Activated CD4-positive, alpha-beta T cell treated with anti-CD3 and anti-CD28 coated beads, Interleukin-2, amount 10 ng/mL, durations not matched to agents 24 days and 14 days (primary cell): Measurements from ENCODE around the gene TNFRSF1B. TPM values are rescaled to one million over a fixed set of nuclear protein-coding genes. Genes with fewer than 3 reads are reported as not detected.

Experiments used
- DNase-seq: peaks from one replicate; pipeline ENCODE4 v3.0.0; 2022
- H3K27ac Mint-ChIP-seq: one replicate; pipeline ENCODE4 v1.8.0; 2022; ENCODE audit warnings: mild to moderate bottlenecking, mixed read lengths
- H3K27me3 Mint-ChIP-seq: one replicate; pipeline ENCODE4 v1.8.0; 2022; ENCODE audit warnings: mixed read lengths
- H3K36me3 Mint-ChIP-seq: one replicate; pipeline ENCODE4 v1.8.0; 2022; ENCODE audit warnings: low read depth, mild to moderate bottlenecking, mixed read lengths
- H3K4me1 Mint-ChIP-seq: one replicate; pipeline ENCODE4 v1.8.0; 2021; ENCODE audit warnings: mixed read lengths
- H3K4me3 Mint-ChIP-seq: one replicate; pipeline ENCODE4 v1.8.0; 2022; ENCODE audit warnings: mild to moderate bottlenecking, moderate library complexity, mixed read lengths
- H3K9me3 Mint-ChIP-seq: one replicate; pipeline ENCODE4 v1.8.0; 2021; ENCODE audit warnings: mixed read lengths
- intact Hi-C: fragments of 100-400 bp; cut with micrococcal nuclease; formaldehyde crosslinking; loops from one replicate; pipeline ENCODE4 v1.15.1; 2023
- total RNA-seq: library from RNA; stranded (reverse); gene quantifications from 2 replicates; pipeline ENCODE4 v1.2.3, GENCODE V29; 2022

Gene TNFRSF1B
- total RNA-seq, result 145 TPM in 2 replicates

GRCh38 chr1:12166834-12167492 lies at the start of gene TNFRSF1B:
TSS of gene TNFRSF1B (plus strand) at chr1:12166991. CDS start at chr1:12167092, 101 bp downstream.
- H3K27me3 Mint-ChIP-seq, result no peaks in the 10 kb centered on the region
- peaks cover 38% of the 10 kb centered on the region for H3K36me3 Mint-ChIP-seq
- DNase-seq, result peak; percentile 95
- H3K9me3 Mint-ChIP-seq, result no peaks in the 10 kb centered on the region
- intact Hi-C loops, result loop anchor here (1.0 kb wide), 1 partner anchor 11 kb away; no protein-coding TSS in a partner anchor
- peak within 1 kb of the TSS; percentile 100 for H3K27ac Mint-ChIP-seq
- H3K4me1 Mint-ChIP-seq, result peaks cover 71% of the 10 kb centered on the region
- peak within 1 kb of the TSS; percentile 100 for H3K4me3 Mint-ChIP-seq

- Mint-ChIP-seq H3K27me3 (no peaks in the 10 kb centered on the region), H3K4me3 (peak overlapping the region; percentile 9), H3K36me3 (peaks cover 34% of the 10 kb centered on the region), H3K4me1 (peaks cover 29% of the 10 kb centered on the region), H3K27ac (no peak overlapping the region), H3K9me3 (no peaks in the 10 kb centered on the region)
- intact Hi-C loops, result loop anchor here (10.0 kb wide), 1 partner anchor 493 kb away; the partner anchor contains the start of gene DHRS3
- DNase-seq, result no peak
Measured at GRCh38 chr1:12121212-12122003, 45.4 kb upstream of the TNFRSF1B start.

- Mint-ChIP-seq H3K27ac (no peak overlapping the region), H3K27me3 (no peaks in the 10 kb centered on the region), H3K36me3 (peaks cover 33% of the 10 kb centered on the region), H3K4me1 (peaks cover 38% of the 10 kb centered on the region), H3K4me3 (no peak overlapping the region), H3K9me3 (no peaks in the 10 kb centered on the region)
- DNase-seq, result no peak
- intact Hi-C loops, result loop anchor here (10.0 kb wide), 1 partner anchor 492 kb away; the partner anchor contains the start of gene DHRS3
Measured at GRCh38 chr1:12123172-12123571, 43.6 kb upstream of the TNFRSF1B start.

- H3K36me3 Mint-ChIP-seq, result peaks cover 29% of the 10 kb centered on the region
- no peaks in the 10 kb centered on the region for H3K9me3 Mint-ChIP-seq
- H3K4me3 Mint-ChIP-seq, result peak overlapping the region; percentile 38
- peak; percentile 94 for DNase-seq
- peak overlapping the region; percentile 49 for H3K27ac Mint-ChIP-seq
- H3K4me1 Mint-ChIP-seq, result peaks cover 35% of the 10 kb centered on the region
- intact Hi-C loops, result loop anchor here (1.0 to 10.0 kb wide), 4 partner anchors 37 to 490 kb away; partner anchors contain the start of gene DHRS3
- no peaks in the 10 kb centered on the region for H3K27me3 Mint-ChIP-seq
Measured at GRCh38 chr1:12124693-12125421, 41.9 kb upstream of the TNFRSF1B start.

- H3K4me3 Mint-ChIP-seq, result no peak overlapping the region
- no peaks in the 10 kb centered on the region for H3K9me3 Mint-ChIP-seq
- H3K27ac Mint-ChIP-seq, result peak overlapping the region; percentile 85
- DNase-seq, result no peak
- peaks cover 25% of the 10 kb centered on the region for H3K36me3 Mint-ChIP-seq
- peaks cover 32% of the 10 kb centered on the region for H3K4me1 Mint-ChIP-seq
- intact Hi-C loops, result loop anchor here (1.0 to 10.0 kb wide), 5 partner anchors 17 to 489 kb away; partner anchors contain the start of gene DHRS3
- H3K27me3 Mint-ChIP-seq, result no peaks in the 10 kb centered on the region
Measured at GRCh38 chr1:12125422-12126355, 41.1 kb upstream of the TNFRSF1B start.

- Mint-ChIP-seq H3K36me3 (peaks cover 17% of the 10 kb centered on the region), H3K4me1 (peaks cover 22% of the 10 kb centered on the region), H3K27ac (peak overlapping the region; percentile 94), H3K9me3 (no peaks in the 10 kb centered on the region), H3K4me3 (no peak overlapping the region), H3K27me3 (no peaks in the 10 kb centered on the region)
- intact Hi-C loops, result loop anchor here (2.0 to 10.0 kb wide), 3 partner anchors 16 to 488 kb away; partner anchors contain the start of gene DHRS3
- DNase-seq, result no peak
Measured at GRCh38 chr1:12126781-12127180, 40.0 kb upstream of the TNFRSF1B start.

- Mint-ChIP-seq H3K27ac (peak overlapping the region; percentile 94), H3K4me3 (peak overlapping the region; percentile 12), H3K4me1 (peaks cover 23% of the 10 kb centered on the region), H3K36me3 (peaks cover 16% of the 10 kb centered on the region), H3K9me3 (no peaks in the 10 kb centered on the region), H3K27me3 (no peaks in the 10 kb centered on the region)
- DNase-seq, result no peak
- intact Hi-C loops, result loop anchor here (2.0 to 10.0 kb wide), 3 partner anchors 15 to 487 kb away; partner anchors contain the start of gene DHRS3
Measured at GRCh38 chr1:12127206-12127810, 39.5 kb upstream of the TNFRSF1B start.

GRCh38 chr1:12128120-12128519 lies 38.7 kb upstream of the TNFRSF1B start:
- Mint-ChIP-seq H3K27ac (peak overlapping the region; percentile 94), H3K27me3 (no peaks in the 10 kb centered on the region), H3K9me3 (no peaks in the 10 kb centered on the region), H3K4me3 (no peak overlapping the region), H3K4me1 (peaks cover 29% of the 10 kb centered on the region), H3K36me3 (peaks cover 16% of the 10 kb centered on the region)
- intact Hi-C loops, result loop anchor here (5.0 to 10.0 kb wide), 2 partner anchors 34 to 487 kb away; partner anchors contain the start of gene DHRS3
- DNase-seq, result no peak

- H3K36me3 Mint-ChIP-seq, result peaks cover 16% of the 10 kb centered on the region
- no peak for DNase-seq
- H3K4me1 Mint-ChIP-seq, result peaks cover 34% of the 10 kb centered on the region
- H3K27ac Mint-ChIP-seq, result no peak overlapping the region
- H3K4me3 Mint-ChIP-seq, result no peak overlapping the region
- intact Hi-C loops, result loop anchor here (5.0 to 10.0 kb wide), 2 partner anchors 33 to 485 kb away; partner anchors contain the start of gene DHRS3
- H3K9me3 Mint-ChIP-seq, result no peaks in the 10 kb centered on the region
- no peaks in the 10 kb centered on the region for H3K27me3 Mint-ChIP-seq
Measured at GRCh38 chr1:12129624-12130023, 37.2 kb upstream of the TNFRSF1B start.

GRCh38 chr1:12130466-12131130 lies 36.2 kb upstream of the TNFRSF1B start:
- H3K27ac Mint-ChIP-seq, result peak overlapping the region; percentile 20
- no peaks in the 10 kb centered on the region for H3K9me3 Mint-ChIP-seq
- no peak overlapping the region for H3K4me3 Mint-ChIP-seq
- intact Hi-C loops, result no loop called here
- no peaks in the 10 kb centered on the region for H3K27me3 Mint-ChIP-seq
- DNase-seq, result no peak
- peaks cover 12% of the 10 kb centered on the region for H3K36me3 Mint-ChIP-seq
- H3K4me1 Mint-ChIP-seq, result peaks cover 27% of the 10 kb centered on the region

- H3K36me3 Mint-ChIP-seq, result peaks cover 12% of the 10 kb centered on the region
- no peaks in the 10 kb centered on the region for H3K27me3 Mint-ChIP-seq
- intact Hi-C loops, result no loop called here
- no peak overlapping the region for H3K27ac Mint-ChIP-seq
- DNase-seq, result no peak
- H3K4me3 Mint-ChIP-seq, result no peak overlapping the region
- H3K9me3 Mint-ChIP-seq, result no peaks in the 10 kb centered on the region
- peaks cover 24% of the 10 kb centered on the region for H3K4me1 Mint-ChIP-seq
Measured at GRCh38 chr1:12132078-12132477, 34.7 kb upstream of the TNFRSF1B start.

- Mint-ChIP-seq H3K27me3 (no peaks in the 10 kb centered on the region), H3K4me1 (peaks cover 16% of the 10 kb centered on the region), H3K9me3 (no peaks in the 10 kb centered on the region), H3K36me3 (peaks cover 4% of the 10 kb centered on the region), H3K4me3 (no peak overlapping the region), H3K27ac (no peak overlapping the region)
- no peak for DNase-seq
- intact Hi-C loops, result no loop called here
Measured at GRCh38 chr1:12134716-12135115, 32.1 kb upstream of the TNFRSF1B start.
